Muscle of leg (tissue), 11 donors: ENCODE data around the gene SLC39A3. TPM values are rescaled to one million over a fixed set of nuclear protein-coding genes. Genes with fewer than 3 reads are reported as not detected.

ENCODE experiments used
- DNase-seq: peaks from one replicate; pipeline ENCODE4 v3.0.0; 2013
- H3K27ac ChIP-seq: one replicate; pipeline ENCODE4 v1.5.1; 2013; ENCODE audit warnings: mild to moderate bottlenecking, low read length, control low read depth
- H3K27me3 ChIP-seq: one replicate; pipeline ENCODE4 v1.6.1; 2013; ENCODE audit warnings: low read length; ENCODE audit not compliant: control insufficient read depth, insufficient read depth
- H3K36me3 ChIP-seq: one replicate; pipeline ENCODE4 v1.6.1; 2013; ENCODE audit warnings: low read length; ENCODE audit not compliant: control insufficient read depth, insufficient read depth
- H3K4me1 ChIP-seq: one replicate; pipeline ENCODE4 v1.6.1; 2013; ENCODE audit warnings: low read length; ENCODE audit not compliant: control insufficient read depth, insufficient read depth
- H3K4me3 ChIP-seq: one replicate; pipeline ENCODE4 v1.5.1; 2013; ENCODE audit warnings: low read length, control low read depth
- H3K9me3 ChIP-seq: replicated peaks from 2 replicates; pipeline ENCODE4 v1.6.1; 2013; ENCODE audit warnings: low read depth, low read length; ENCODE audit not compliant: control insufficient read depth
- WGBS: methylation state at CpG from one replicate; pipeline ENCODE4 v1.1.5; 2013; ENCODE audit warnings: missing lambda C conversion rate; ENCODE audit not compliant: insufficient coverage; 5-methylcytosine and 5-hydroxymethylcytosine counted together
- polyA plus RNA-seq, 8 donors: library from polyadenylated mRNA; unstranded; fragments of 120-200 nt; gene quantifications; one replicate each; pipeline versions ENCODE4 v1.2.1 to v1.2.3, GENCODE V29; 2013; ENCODE audit warnings: inconsistent platforms in 1 of 8, low replicate concordance in 1 of 8; ENCODE audit not compliant: insufficient read length in 8 of 8, insufficient read depth in 1 of 8
- total RNA-seq: library from RNA; stranded (reverse); fragments of 120-200 nt; gene quantifications from one replicate; pipeline ENCODE4 v1.2.4, GENCODE V29; 2013

Gene SLC39A3
- total and polyA plus RNA-seq, 9 donors: 12.1 to 18.4 (median 15.4) TPM

GRCh38 chr19:2685204-2685704 is 54.6 kb downstream of the SLC39A3 start:
- Histone ChIP-seq H3K36me3 (no peaks in the 10 kb centered on the region), H3K27me3 (no peaks in the 10 kb centered on the region), H3K9me3 (no peaks in the 10 kb centered on the region), H3K27ac (no peak overlapping the region), H3K4me3 (no peak overlapping the region), H3K4me1 (no peaks in the 10 kb centered on the region)
- 87% methylated on average over 5 of the region's 6 CpGs for WGBS
- no peak for DNase-seq

- no peaks in the 10 kb centered on the region for H3K9me3 ChIP-seq
- no peak for DNase-seq
- 72% methylated on average over 18 of the region's 20 CpGs for WGBS
- no peaks in the 10 kb centered on the region for H3K4me1 ChIP-seq
- H3K4me3 ChIP-seq: no peak overlapping the region
- no peak overlapping the region for H3K27ac ChIP-seq
- no peaks in the 10 kb centered on the region for H3K27me3 ChIP-seq
- no peaks in the 10 kb centered on the region for H3K36me3 ChIP-seq
Observed at GRCh38 chr19:2683430-2684003, 56.3 kb downstream of the SLC39A3 start.

Other genes starting within 250 kb of the SLC39A3 start
- 0.58 TPM for gene GNG7, start 37.3 kb downstream of the SLC39A3 start, total RNA-seq
- 1 to 10 TPM; 2.2 to 3.1 (median 2.7) TPM for gene GNG7, start 37.3 kb downstream of the SLC39A3 start, polyA plus RNA-seq
- 0.84 TPM for gene DIRAS1, start 18.6 kb downstream of the SLC39A3 start, total RNA-seq
- 1 to 10 TPM; 1.9 to 4.9 (median 2.7) TPM for gene DIRAS1, start 18.6 kb downstream of the SLC39A3 start, polyA plus RNA-seq
- 39.9 TPM for gene SGTA, start 43.3 kb upstream of the SLC39A3 start, total RNA-seq
- 10 to 100 TPM; 77.2 to 95.8 (median 84.3) TPM for gene SGTA, start 43.3 kb upstream of the SLC39A3 start, polyA plus RNA-seq
- 46.3 TPM for gene THOP1, start 45.5 kb upstream of the SLC39A3 start, total RNA-seq
- gene THOP1, start 45.5 kb upstream of the SLC39A3 start, polyA plus RNA-seq: 10 to 100 TPM; 42.2 to 56.5 (median 54.5) TPM
- gene ZNF554, start 79.9 kb upstream of the SLC39A3 start, total RNA-seq: 7.3 TPM
- 1 to 10 TPM; 4.5 to 5.9 (median 5.3) TPM for gene ZNF554, start 79.9 kb upstream of the SLC39A3 start, polyA plus RNA-seq
- 16.6 TPM for gene ZNF555, start 101.5 kb upstream of the SLC39A3 start, total RNA-seq
- 10 to 100 TPM in 7 of 8 donors, 1 to 10 TPM in 1; 7.4 to 14.9 (median 11.6) TPM for gene ZNF555, start 101.5 kb upstream of the SLC39A3 start, polyA plus RNA-seq
- gene ZNF556, start 127.3 kb upstream of the SLC39A3 start, total RNA-seq: 34.8 TPM
- gene ZNF556, start 127.3 kb upstream of the SLC39A3 start, polyA plus RNA-seq: 10 to 100 TPM; 20.7 to 38.3 (median 31.3) TPM
- gene ZNF57, start 160.9 kb upstream of the SLC39A3 start, total RNA-seq: 3.5 TPM
- gene ZNF57, start 160.9 kb upstream of the SLC39A3 start, polyA plus RNA-seq: 1 to 10 TPM; 2.2 to 4.1 (median 3.4) TPM
- gene ZNF77, start 205.0 kb upstream of the SLC39A3 start, total RNA-seq: 10.0 TPM
- 1 to 10 TPM; 4.1 to 9.5 (median 4.8) TPM for gene ZNF77, start 205.0 kb upstream of the SLC39A3 start, polyA plus RNA-seq
- 0.53 TPM for gene TLE6, start 237.5 kb upstream of the SLC39A3 start, total RNA-seq
- 1 to 10 TPM in 3 of 8 donors, under 1 TPM in 5; 0.51 to 1.5 (median 0.91) TPM for gene TLE6, start 237.5 kb upstream of the SLC39A3 start, polyA plus RNA-seq